Fibroblast of skin of right quadriceps (primary cell): ENCODE data around the gene BACH2.

Experiments used
- DNase-seq: peaks from one replicate; pipeline ENCODE4 v3.0.0-alpha.2; 2013

The BACH2 gene

DNA sequence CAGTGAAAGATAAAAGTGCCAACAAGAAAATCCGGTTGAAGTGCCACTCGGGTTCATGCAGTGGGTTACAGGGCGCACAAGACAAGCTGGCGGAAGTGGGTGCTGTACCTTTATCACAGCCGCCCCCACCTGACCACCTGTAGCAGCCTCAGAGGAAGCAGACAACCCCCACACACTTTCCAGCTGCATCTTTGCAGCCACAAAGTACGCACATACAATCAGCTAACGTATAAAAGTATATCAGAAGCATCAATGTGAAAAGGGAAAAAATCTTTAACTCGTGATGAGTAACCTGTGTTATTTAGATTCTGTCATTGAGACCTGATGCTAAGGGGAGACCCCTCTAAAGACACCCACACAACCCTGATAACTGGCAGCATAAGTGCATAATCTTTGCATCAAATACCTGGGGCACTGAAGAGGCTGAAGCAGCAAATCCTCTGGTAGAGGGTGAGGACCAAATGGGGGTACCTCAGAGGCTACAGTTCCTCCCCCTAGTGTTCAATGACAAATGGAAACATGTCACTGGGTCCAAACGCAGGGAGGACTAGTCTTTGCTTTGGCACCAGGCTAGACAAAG is 22.1 kb downstream of the BACH2 start:
- no peak for DNase-seq

- DNase-seq: no peak
Measured at GRCh38 chr6:90273863-90274262, 22.8 kb downstream of the BACH2 start.

GRCh38 chr6:90272895-90273294 is 23.7 kb downstream of the BACH2 start:
- DNase-seq: no peak

GRCh38 chr6:90271831-90272230 is 24.8 kb downstream of the BACH2 start:
- DNase-seq: no peak

- no peak for DNase-seq
Measured at GRCh38 chr6:90269334-90269733, 27.3 kb downstream of the BACH2 start.

DNA sequence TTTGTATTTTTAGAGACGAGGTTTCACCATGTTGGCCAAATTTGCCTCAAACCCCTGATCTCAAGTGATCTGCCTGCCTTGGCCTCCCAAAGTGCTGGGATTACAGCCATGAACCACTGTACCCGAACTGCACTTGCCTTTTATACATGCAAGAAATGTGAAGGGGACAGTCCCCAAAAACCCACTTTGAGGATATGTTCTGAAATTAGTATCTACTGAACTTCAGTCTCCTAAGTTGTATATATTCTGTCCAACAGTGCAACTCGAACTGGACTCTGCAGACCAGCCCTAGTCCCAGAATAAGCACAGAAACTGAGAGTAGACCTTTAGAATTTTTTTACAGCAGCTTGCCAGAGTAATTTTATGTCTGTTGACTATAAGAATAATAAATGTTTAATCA is 28.5 kb downstream of the BACH2 start:
- DNase-seq: no peak

GRCh38 chr6:90266905-90267621 is 29.6 kb downstream of the BACH2 start:
- no peak for DNase-seq

DNA sequence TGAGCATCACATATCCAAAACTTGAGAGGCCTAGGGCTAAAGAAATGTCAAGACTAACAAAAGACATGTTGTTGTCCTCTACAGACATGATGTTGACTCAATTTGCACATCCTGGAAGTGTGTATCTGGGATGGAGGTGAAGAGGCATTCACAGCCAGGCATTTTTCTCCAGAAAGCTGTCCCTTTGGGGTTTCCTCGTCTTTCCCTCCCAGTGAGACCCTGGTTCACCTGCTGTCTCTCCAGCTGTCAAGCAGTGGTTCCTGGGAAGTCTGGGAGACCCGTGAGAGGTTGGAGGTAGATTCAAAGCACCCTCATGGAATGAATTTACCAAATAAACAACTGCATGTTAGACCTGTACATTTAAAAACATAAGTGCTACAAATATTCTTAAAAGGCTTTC is 32.1 kb downstream of the BACH2 start:
- DNase-seq: no peak

GRCh38 chr6:90263633-90264032 is 33.0 kb downstream of the BACH2 start:
- DNase-seq: peak; percentile 67

- DNase-seq: no peak
Measured at GRCh38 chr6:90261801-90262200, 34.8 kb downstream of the BACH2 start.

- DNase-seq: no peak
Measured at GRCh38 chr6:90257486-90257738, 39.2 kb downstream of the BACH2 start.

DNA sequence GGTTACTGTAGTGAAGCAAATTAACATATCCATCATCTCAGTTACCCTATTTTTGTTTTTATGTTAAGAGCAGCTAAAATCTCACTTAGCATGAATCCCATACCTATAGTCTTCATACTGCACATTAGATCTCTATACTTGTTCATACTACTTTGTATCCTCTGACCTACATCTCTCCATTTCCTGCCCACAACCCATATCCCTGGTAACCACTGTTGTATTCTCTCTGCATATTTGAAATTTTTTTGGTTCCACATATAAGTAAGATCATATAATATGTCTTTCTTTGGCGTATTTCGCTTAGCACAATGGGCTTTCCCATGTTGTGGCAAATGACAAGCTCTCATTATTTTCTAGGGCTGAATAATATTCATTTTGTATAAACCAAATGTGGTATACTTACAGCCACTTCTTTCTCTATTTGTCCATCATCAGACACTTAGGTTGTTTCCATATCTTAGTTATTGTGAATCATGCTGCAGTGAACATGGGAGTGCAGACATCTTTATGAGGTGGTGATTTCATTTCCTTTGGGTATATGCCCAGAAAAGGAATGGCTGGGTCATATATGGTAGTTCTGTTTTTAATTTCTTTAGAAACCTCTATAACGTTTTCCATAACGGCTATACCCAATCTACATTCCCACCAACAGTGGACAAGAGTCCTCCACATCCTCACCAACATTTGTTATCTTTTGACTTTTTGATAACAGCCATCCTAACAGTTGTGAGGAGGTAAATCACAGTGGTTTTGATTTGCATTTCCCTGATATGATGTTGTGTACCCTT is 39.8 kb downstream of the BACH2 start:
- peak; percentile 95 for DNase-seq

DNA sequence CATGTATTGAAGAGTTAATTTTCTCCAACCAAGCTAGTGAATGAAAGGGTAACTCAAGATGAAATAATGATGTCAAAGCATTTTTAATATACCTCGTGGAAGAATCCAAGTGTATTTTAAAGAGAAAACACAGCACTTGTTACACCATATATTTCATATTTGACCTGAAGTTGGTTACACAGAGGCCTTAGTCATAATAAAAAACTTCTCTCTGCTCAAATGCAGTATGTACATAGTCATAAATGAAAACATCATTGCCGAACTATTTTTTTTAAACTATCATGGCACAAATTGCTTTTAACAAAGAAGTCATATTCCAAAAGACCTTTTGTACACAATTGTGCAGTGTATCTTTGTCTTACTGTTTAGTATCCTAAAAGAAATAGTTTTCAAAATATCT is 43.0 kb downstream of the BACH2 start:
- peak; percentile 22 for DNase-seq

- DNase-seq: no peak
Measured at GRCh38 chr6:90251295-90251992, 45.2 kb downstream of the BACH2 start.

DNA sequence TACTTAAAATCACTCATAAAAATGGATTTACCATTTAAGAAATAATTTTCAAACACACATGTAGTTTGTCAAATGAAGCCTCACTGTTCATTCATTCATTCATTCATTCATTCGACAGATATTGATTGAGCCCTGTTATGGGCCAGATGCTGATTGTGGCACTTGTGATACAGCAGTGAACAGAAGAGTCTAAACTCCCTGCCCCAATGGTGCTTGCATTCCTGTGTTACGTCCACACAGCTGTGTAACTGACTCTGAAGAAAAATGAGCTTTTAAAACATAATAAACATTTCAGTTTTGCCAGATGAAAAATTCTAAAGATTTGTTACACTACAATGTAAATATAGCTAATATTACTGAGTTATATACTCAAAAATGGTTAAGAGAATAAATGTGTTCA is 46.2 kb downstream of the BACH2 start:
- no peak for DNase-seq

- DNase-seq: no peak
Measured at GRCh38 chr6:90249458-90249857, 47.2 kb downstream of the BACH2 start.

DNA sequence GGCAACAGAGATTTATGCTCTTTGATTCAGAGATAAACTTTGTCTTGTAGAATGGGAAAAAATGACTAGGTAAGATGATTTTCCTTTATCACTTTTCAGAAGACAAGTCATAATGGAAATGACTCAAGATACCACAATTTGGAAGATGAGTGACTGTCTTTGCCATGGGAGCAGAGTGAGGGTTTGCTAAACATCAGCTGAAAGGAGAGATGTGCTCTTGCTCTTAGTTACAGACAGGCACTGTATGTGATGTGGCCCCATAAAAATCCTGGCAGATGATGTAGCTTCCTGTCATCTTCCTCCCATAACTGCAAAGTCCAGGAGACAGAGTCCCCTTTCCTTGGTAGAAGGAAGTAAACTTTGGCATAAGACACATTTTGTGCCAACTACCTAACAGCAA is 47.6 kb downstream of the BACH2 start:
- DNase-seq: peak; percentile 54

- no peak for DNase-seq
Measured at GRCh38 chr6:90247262-90247661, 49.4 kb downstream of the BACH2 start.

DNA sequence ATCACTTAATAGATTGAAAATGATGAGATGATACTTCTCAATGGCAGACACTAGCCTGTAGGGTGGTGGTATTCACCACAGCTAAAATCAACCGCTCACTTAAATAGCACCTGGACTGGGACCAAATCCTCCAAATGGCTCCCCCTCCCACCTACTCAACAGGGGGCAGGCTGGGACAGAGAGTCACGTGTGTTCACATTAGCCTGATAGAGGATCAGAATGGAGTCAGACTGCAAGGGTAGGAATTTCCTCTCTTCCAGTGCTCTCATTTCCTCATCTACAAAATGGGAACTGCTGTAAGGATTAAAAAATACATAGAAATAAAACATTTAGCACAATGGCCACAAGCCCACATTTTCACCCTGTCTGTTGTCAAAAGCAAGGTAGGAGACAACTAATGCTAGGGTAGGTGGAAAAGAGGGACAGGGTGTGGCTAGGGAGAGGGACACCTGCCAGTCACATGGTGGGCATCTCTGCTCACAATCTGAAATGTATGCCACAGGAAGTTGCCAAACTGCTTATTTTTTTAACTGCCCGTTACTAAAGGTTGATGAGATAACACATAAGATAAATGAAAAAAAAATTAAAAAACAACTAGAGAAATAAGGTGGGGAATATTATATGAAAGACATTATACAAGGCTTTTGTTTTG is 55.3 kb downstream of the BACH2 start:
- DNase-seq: no peak

DNA sequence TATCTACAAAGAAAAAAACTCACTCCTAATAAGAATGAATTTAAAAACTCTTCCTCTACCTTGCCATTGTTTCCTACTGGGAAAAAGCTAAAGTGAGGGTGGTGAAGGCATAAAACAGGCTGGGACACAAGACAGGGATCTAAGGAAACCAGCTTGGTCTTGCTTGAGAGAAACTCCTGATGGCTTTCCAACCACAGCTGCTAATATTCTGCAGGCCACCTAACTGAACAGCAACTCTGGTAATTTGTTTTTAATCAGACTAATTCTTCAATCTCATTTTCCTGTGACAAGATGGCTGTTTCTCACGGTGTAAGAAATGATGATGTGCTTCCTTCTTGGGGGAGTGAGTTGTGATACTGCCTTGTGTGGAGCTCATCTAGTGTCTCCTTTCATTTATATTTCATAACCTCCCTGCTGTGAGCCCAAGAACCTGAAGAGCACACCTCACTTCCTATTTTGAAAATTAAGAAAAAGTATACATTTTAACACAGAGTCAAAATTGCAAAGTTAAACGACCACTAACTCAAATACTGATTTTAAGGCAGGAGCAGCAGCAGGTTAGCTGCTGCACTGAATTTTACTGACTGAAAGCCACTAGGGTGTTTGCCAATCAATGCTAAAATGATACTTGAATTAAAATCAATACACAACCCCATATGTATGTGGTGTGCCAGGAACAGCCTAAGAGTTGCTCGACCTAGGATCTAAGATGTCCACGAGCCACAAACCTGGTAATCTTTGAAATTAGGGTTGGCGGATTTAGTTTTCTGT is 58.0 kb downstream of the BACH2 start:
- DNase-seq: no peak

GRCh38 chr6:90237350-90237990 is 59.2 kb downstream of the BACH2 start:
- no peak for DNase-seq

DNA sequence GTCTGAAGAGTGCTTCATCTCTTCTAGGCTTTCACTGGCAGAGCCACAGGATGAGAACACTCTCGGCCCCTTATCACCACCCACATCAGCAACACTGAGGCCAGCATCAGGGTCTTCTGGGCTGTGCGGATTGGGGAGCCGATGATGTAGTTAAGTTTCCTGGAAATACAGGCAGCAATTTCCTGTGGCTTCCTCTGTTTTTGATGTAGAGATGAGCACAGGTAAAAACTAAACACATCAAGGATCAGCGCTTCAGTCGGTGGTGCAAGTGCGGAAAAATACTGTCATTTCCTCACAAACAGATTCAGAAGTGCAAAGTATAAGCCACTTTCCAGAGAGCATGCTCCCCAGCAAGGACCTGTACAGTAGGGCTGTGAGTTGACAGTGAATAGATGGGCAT is 62.6 kb downstream of the BACH2 start:
- no peak for DNase-seq
